ENCODE results near the gene PICK1. TPM values are rescaled to one million over a fixed set of nuclear protein-coding genes. Genes with fewer than 3 reads are reported as not detected.
"Not testable (repeated sequence)": the region's sequence is repeated elsewhere in the genome, so short reads cannot be mapped to it uniquely, and the experiment has no call there.

PICK1 gene
- total RNA-seq, 2 donors from 2014 or later = 21.2 to 24.2 TPM

DNA sequence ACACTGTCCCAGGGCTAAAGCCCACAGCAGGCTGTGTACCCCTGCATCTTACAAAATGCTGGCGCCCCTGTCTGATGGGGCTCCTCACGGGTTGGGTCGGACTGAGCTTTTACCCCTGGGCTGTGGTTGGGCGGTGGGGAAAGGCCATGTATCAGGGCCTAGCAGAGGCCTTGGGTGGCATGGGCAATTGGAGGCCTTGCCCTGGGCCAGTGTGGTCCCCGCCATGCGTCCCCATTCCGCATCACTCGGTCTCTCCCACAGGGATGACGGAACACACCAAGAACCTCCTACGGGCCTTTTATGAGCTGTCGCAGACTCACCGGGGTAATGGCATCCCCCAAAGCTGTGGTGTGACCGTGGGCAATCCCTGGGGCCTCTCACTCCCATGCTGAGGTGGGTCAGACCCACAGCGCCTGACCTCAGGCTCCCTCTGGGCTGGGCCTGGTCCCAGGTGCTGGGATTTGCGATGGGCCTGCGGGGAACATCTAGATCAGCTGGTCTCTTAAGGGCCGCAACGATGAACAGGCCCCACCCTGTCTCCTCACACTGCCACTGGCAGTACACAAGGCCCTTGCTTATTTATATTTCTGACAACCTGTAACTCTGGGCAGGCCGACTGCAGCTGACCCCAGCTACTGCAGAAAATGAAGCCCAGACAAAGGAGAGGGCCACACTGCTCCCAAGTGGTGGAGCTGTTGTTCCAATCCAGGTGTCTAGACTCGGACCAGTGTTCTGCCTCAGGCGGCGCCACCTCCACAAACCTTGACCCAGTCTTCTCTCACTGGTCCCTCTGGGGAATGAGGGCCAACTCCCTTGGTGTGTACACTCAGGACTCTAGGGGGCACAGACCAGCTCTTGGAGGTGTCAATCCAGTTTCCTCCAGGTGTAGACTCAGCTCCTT is 14.5 kb downstream of the PICK1 start:
- Mint-ChIP-seq H3K9me3 (no peaks in the 10 kb centered on the region), H3K27ac (no peak overlapping the region), H3K27me3 (ENCODE audit: low read depth) (no peaks in the 10 kb centered on the region), H3K36me3 (ENCODE audit: insufficient read depth in 2 of 2) (no peaks in the 10 kb centered on the region), H3K4me3 (no peak overlapping the region), H3K4me1 (ENCODE audit: low read depth) (no peaks in the 10 kb centered on the region)
- ATAC-seq (replicated peaks in 1 of 2) (no peak), DNase-seq (no peak)

DNA sequence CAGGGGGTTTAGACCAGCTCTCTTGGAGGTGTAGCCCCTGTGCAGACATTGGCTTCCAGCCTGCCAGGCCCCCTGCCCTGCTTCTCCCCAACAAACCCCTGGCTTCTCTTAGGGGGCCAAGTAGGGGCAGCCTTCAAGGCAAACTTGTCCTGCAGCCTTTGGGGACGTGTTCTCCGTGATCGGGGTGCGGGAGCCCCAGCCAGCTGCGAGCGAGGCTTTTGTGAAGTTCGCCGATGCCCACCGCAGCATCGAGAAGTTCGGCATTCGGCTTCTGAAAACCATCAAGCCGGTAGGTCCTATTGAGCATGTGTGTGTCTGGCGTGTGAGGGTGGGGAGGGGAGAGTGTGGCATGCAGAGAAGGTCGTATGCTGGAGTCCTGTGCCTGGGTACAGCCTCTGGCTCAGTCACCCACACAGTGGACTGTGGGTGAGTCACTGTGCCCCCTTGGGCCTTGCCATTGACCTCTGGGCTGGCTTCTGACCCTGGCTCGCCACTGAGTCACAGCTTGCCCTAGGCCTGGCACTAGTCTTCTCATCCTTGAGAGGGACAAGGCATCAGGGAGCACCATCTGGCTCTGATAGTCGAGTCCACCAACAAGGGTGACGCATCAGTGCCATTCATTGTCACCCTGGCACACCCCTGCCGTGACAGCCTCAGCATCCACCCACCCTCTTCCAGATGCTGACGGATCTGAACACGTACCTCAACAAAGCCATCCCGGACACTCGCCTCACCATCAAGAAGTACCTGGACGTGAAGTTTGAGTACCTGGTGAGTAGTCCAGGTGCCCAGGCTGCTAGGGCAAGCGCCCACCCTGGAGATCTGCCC is 15.3 kb downstream of the PICK1 start:
- no peak overlapping the region for H3K4me3 Mint-ChIP-seq
- H3K36me3 Mint-ChIP-seq (ENCODE audit: insufficient read depth in 2 of 2) = no peaks in the 10 kb centered on the region
- H3K27ac Mint-ChIP-seq = no peak overlapping the region
- no peaks in the 10 kb centered on the region for H3K4me1 Mint-ChIP-seq (ENCODE audit: low read depth)
- no peak for ATAC-seq (replicated peaks in 1 of 2)
- no peaks in the 10 kb centered on the region for H3K9me3 Mint-ChIP-seq
- DNase-seq = no peak
- no peaks in the 10 kb centered on the region for H3K27me3 Mint-ChIP-seq (ENCODE audit: low read depth)

DNA sequence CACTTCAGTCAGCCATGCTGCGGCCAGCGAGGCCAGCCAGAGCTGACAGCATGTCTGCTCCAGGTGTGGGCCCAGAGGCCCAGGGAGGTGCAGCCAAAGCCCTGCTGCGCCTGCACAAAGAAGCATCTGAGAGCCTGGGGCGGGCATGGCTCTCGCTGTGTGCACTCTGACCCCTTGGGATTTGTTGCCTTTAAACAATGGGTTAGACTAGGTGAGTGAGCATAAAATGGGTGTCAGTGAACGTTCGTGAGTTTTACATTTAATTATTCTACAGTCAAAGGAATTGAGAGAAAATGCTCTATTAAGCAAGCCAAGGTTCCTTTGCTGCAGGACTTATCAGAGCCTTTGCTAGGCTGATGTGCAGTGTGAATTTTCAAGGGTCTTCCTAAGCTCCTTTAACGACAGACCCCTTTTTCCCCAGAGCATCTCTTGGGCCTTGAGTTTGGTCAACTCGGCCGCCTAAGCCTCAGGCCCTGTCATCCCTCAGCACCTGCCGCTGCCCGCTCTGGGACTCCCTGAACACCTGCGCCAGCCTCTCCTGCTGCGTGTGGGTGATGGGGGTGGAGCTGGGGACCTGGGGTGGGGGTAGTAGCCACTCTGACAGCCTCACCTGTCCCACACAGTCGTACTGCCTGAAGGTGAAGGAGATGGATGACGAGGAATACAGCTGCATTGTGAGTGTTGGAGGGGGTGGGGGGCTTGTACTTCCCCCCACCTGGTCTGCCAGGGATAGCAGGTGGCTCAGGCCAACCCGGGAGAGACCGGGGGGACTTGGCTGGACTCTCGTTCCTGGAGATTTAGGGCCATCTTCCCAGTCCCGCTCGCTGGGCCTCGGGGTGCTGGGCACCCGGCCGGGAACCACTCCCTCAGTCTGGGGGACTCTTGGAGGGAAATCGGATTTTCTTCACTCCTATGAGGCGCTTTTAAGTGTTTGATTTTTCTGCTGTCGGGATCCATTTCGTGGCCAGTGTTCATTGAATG is 16.2 kb downstream of the PICK1 start:
- DNase-seq (no peak), ATAC-seq (replicated peaks in 1 of 2) (no peak)
- Mint-ChIP-seq H3K4me1 (ENCODE audit: low read depth) (no peaks in the 10 kb centered on the region), H3K36me3 (ENCODE audit: insufficient read depth in 2 of 2) (no peaks in the 10 kb centered on the region), H3K27ac (no peak overlapping the region), H3K27me3 (ENCODE audit: low read depth) (no peaks in the 10 kb centered on the region), H3K9me3 (no peaks in the 10 kb centered on the region), H3K4me3 (no peak overlapping the region)

DNA sequence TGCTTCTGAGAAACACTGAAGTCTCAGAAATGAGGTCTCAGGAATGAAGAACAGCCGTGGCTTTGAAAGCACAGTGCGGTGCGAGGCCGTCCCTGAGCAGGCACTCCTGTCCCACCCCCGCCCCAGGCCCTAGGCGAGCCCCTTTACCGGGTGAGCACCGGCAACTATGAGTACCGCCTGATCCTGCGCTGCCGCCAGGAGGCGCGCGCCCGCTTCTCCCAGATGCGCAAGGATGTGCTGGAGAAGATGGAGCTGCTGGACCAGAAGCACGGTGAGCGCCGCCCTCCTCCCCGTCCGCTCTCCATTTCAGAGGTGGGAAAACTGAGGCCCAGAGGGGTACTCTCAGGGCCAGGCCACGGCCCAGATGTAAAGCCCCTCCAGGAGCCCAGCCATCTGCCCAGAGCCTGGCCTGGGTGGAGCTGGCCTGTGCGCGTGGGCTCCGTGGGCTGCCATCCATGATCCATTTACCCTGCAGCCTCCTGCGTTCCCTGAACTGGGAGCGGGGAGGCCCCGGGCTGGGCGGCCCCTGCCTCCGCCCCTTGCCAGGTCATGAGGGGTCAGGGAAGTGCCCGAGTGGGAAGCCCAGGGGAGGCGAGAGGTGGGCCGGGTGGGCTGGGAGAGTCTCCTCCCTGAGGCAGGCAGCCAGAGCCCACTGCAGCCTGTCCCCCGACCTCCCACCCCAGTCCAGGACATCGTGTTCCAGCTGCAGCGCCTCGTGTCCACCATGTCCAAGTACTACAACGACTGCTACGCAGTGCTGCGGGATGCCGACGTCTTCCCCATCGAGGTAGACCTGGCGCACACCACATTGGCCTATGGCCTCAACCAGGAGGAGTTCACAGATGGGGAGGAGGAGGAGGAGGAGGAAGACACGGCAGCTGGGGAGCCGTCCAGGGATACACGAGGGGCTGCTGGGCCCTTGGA is 17.2 kb downstream of the PICK1 start:
- no peaks in the 10 kb centered on the region for H3K4me1 Mint-ChIP-seq (ENCODE audit: low read depth)
- DNase-seq (no peak), ATAC-seq (replicated peaks in 1 of 2) (no peak)
- H3K36me3 Mint-ChIP-seq (ENCODE audit: insufficient read depth in 2 of 2) = no peaks in the 10 kb centered on the region
- no peaks in the 10 kb centered on the region for H3K27me3 Mint-ChIP-seq (ENCODE audit: low read depth)
- no peak overlapping the region for H3K27ac Mint-ChIP-seq
- H3K9me3 Mint-ChIP-seq = no peaks in the 10 kb centered on the region
- H3K4me3 Mint-ChIP-seq = no peak overlapping the region

DNA sequence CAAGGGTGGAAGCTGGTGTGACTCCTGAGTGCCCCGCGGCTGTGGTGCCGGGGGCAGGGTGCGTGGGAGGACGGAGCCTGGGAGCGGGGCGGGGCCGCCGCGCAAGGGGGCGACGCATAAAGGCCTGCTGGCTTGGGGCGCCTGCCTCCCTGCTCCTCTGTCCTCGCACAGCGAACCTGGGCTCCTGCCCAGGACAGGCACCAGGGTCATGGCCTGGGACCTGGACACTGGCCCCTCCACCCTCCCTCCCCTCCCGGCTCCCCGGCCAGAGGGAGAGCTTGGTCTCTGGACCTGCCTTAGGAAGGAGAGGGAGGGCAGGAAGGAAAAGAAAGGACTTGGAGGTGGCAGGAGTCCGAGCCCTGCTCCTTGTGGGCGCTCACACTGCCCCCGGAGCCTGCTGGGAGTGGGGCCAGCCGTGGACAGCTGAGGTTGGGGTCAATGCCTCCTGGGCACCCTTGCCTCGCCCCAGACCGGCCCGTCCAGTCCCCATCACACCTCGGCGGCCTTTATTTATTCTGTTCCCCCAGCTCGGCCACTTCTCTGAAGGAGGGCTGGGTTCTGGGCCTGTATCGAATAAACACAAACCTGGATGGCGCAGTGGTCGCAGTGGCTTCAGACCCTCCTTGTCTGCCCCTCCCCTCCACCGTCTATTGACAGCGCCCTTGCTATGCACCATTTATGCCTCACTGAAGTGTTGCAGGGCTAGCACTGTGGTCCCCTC is 18.1 kb downstream of the PICK1 start:
- H3K9me3 Mint-ChIP-seq = no peaks in the 10 kb centered on the region
- no peak for DNase-seq
- no peaks in the 10 kb centered on the region for H3K4me1 Mint-ChIP-seq (ENCODE audit: low read depth)
- H3K36me3 Mint-ChIP-seq (ENCODE audit: insufficient read depth in 2 of 2) = no peaks in the 10 kb centered on the region
- no peak overlapping the region for H3K27ac Mint-ChIP-seq
- peaks cover 6% of the 10 kb centered on the region for H3K27me3 Mint-ChIP-seq (ENCODE audit: low read depth)
- no peak for ATAC-seq (replicated peaks in 1 of 2)
- H3K4me3 Mint-ChIP-seq = no peak overlapping the region

DNA sequence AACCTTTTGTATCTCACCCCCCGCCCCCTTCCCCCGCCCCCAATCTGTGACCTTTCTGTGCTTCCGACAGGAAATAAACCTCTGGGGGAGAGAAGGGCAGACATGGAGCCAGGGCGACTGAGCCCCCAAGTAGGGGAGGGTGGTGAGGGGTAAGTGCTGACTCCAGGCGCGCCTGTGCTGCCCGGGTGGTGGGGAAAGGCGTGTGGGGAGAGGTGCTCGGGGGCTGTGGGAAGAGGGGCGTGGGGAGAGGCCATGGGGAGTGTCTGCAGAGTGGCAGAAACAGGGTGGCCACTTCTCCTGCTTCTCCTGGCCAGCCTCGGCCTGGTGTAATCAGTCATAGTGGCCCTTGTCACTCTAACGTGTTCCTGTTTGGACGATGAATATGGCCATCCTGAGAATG is 18.8 kb downstream of the PICK1 start:
- peaks cover 9% of the 10 kb centered on the region for H3K27me3 Mint-ChIP-seq (ENCODE audit: low read depth)
- ATAC-seq (replicated peaks in 1 of 2) = no peak
- no peaks in the 10 kb centered on the region for H3K9me3 Mint-ChIP-seq
- no peaks in the 10 kb centered on the region for H3K36me3 Mint-ChIP-seq (ENCODE audit: insufficient read depth in 2 of 2)
- H3K4me3 Mint-ChIP-seq = no peak overlapping the region
- DNase-seq = no peak
- no peaks in the 10 kb centered on the region for H3K4me1 Mint-ChIP-seq (ENCODE audit: low read depth)
- H3K27ac Mint-ChIP-seq = no peak overlapping the region

DNA sequence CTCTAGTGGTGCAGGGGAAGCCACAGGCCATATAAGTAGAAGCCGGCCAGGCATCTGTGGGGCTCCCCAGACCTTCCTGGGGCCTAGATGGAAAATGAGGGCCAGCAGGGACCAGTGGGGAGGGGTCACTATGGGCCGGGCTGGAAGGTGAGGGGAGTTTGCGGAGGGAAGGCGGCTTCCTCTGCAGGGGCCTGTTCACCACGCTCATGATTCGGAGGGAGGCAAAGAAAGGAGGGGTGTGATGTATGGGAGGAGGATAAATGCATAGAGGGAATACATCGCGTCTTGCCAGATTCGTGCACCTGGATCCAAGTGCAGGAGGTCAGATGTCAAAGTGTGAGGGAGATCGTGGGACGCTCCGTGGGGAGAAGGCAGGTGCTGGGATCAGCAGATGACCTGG is 19.9 kb downstream of the PICK1 start:
- no peak for DNase-seq
- Mint-ChIP-seq H3K4me1 (ENCODE audit: low read depth) (no peaks in the 10 kb centered on the region), H3K36me3 (ENCODE audit: insufficient read depth in 2 of 2) (no peaks in the 10 kb centered on the region), H3K4me3 (no peak overlapping the region), H3K27me3 (ENCODE audit: low read depth) (peaks cover 9% of the 10 kb centered on the region), H3K9me3 (no peaks in the 10 kb centered on the region), H3K27ac (no peak overlapping the region)
- no peak for ATAC-seq (replicated peaks in 1 of 2)

DNA sequence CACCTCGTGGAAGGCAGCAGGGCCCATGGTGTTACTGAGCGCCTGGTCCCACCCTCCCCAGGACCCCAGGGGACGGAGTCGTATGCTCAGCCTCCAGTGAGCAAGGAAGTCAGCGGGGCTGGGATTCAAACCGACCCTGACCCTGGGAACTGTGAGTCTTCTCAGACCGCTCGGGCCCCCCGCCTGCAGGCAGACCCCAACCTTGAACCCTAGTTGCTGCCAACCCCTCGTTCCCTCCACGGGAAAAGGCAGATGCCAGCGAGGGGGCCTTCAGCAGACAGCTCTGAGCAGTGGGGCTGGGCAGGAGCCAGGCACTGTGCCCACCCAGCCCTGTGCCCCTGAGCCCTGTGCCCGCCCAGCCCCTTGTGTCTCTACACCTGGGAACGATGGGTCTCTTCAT is 20.4 kb downstream of the PICK1 start:
- Mint-ChIP-seq H3K27ac (no peak overlapping the region), H3K36me3 (ENCODE audit: insufficient read depth in 2 of 2) (no peaks in the 10 kb centered on the region), H3K4me3 (no peak overlapping the region), H3K4me1 (ENCODE audit: low read depth) (no peaks in the 10 kb centered on the region), H3K9me3 (no peaks in the 10 kb centered on the region), H3K27me3 (ENCODE audit: low read depth) (peaks cover 9% of the 10 kb centered on the region)
- no peak for ATAC-seq (replicated peaks in 1 of 2)
- no peak for DNase-seq

DNA sequence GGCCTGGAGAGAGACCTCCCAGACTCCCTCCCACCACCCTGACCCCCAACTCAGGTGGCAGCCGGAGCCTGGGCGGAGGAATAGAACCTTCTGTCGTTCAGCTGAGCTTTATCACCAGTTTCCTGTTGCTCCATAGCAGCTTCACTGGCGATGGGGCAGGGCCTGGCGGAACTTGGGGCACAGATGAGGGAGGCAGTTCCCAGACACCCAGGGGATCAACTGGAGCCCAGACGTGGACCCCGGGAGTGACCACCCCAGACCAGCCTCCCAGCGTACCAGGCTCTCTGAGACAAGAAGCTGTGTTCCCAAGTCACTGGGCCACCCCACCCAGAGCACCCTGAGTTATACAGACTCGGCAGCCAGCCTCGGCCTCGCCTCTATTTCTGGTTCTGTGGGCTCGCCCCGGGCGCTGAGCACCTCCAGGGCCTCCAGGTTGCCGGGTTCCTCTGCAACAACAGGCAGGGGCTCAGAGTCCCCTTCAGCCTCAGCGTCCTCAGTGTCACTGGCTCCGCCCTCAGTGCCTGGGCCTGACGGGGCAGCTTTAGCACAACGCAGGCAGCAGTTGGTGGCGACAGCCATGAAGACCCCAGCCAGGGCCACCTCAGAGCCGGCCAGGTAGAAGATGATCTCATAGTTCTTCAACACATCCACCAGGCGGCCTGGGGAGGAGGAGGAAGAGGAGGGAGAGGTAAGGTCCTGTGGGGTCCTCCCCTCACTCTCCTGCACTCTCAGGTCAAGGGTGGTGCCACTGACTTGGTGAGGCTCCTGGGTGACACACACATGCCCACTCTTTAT is 21.0 kb downstream of the PICK1 start:
- Mint-ChIP-seq H3K36me3 (ENCODE audit: insufficient read depth in 2 of 2) (no peaks in the 10 kb centered on the region), H3K27me3 (ENCODE audit: low read depth) (peaks cover 9% of the 10 kb centered on the region), H3K4me3 (no peak overlapping the region), H3K27ac (no peak overlapping the region), H3K9me3 (no peaks in the 10 kb centered on the region), H3K4me1 (ENCODE audit: low read depth) (no peaks in the 10 kb centered on the region)
- DNase-seq (no peak), ATAC-seq (replicated peaks in 1 of 2) (no peak)

DNA sequence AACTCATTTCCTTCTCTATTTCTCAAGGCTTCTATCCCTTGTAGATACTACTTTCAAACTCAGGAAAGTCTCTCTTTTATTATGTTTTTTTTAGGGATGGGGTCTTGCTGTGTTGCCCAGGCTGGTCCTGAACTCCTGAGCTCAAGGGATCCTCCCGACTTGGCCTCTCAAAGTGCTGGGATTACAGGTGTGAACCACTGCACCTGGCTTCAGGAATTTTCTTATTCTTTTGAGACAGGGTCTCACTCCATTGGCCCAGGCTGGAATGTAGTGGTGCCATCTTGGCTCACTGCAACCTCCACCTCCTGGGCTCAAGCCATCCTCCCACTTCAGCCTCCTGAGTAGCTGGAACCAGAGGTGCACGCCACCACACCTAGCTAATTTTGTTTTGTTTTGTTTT is 22.0 kb downstream of the PICK1 start:
- not testable (repeated sequence) for H3K9me3 Mint-ChIP-seq; DNase-seq; H3K4me3 Mint-ChIP-seq; H3K27me3 Mint-ChIP-seq (ENCODE audit: low read depth); ATAC-seq (replicated peaks in 1 of 2); H3K27ac Mint-ChIP-seq; H3K4me1 Mint-ChIP-seq (ENCODE audit: low read depth); H3K36me3 Mint-ChIP-seq (ENCODE audit: insufficient read depth in 2 of 2)

DNA sequence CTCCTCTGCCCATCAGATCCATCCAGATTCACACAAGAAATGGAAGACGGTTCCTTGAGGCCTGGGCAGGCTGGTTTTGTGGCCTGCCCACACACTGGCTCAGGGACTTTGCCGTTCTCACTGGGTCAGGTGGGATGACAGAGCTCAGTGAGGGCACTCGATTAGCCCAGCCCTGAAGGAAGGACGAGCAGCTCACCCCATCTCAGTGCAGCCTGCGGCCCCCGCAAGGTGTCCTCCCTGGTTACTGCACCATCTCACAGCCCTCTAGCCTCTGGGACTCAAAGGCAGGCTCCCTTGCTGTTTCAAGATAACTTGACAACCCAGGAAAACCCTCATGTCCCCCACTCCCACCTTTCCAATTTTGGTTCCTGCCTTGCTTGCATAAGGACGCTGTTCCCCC is 22.6 kb downstream of the PICK1 start:
- Mint-ChIP-seq H3K36me3 (ENCODE audit: insufficient read depth in 2 of 2) (no peaks in the 10 kb centered on the region), H3K27me3 (ENCODE audit: low read depth) (peaks cover 9% of the 10 kb centered on the region), H3K27ac (no peak overlapping the region), H3K4me3 (no peak overlapping the region), H3K9me3 (no peaks in the 10 kb centered on the region), H3K4me1 (ENCODE audit: low read depth) (no peaks in the 10 kb centered on the region)
- ATAC-seq (replicated peaks in 1 of 2) (no peak), DNase-seq (no peak)
